HL-60 (cell line): ENCODE data around the gene DIDO1.

ENCODE experiments used
- POLR2AphosphoS5 ChIP-seq: IDR thresholded peaks from 2 replicates; pipeline ENCODE4 v1.6.1; 2012; ENCODE audit warnings: low read depth
- TF ChIP-seq, protein P1 (sequence below): IDR thresholded peaks from one replicate; pipeline ENCODE4 v1.5.1; 2011; ENCODE audit warnings: low read length, control low read depth, inconsistent platforms; ENCODE audit not compliant: insufficient read depth
- TF ChIP-seq, protein P2 (sequence below): IDR thresholded peaks from 2 replicates; pipeline ENCODE4 v1.6.1; 2012; ENCODE audit warnings: low read depth; ENCODE audit not compliant: insufficient replicate concordance

DNA sequence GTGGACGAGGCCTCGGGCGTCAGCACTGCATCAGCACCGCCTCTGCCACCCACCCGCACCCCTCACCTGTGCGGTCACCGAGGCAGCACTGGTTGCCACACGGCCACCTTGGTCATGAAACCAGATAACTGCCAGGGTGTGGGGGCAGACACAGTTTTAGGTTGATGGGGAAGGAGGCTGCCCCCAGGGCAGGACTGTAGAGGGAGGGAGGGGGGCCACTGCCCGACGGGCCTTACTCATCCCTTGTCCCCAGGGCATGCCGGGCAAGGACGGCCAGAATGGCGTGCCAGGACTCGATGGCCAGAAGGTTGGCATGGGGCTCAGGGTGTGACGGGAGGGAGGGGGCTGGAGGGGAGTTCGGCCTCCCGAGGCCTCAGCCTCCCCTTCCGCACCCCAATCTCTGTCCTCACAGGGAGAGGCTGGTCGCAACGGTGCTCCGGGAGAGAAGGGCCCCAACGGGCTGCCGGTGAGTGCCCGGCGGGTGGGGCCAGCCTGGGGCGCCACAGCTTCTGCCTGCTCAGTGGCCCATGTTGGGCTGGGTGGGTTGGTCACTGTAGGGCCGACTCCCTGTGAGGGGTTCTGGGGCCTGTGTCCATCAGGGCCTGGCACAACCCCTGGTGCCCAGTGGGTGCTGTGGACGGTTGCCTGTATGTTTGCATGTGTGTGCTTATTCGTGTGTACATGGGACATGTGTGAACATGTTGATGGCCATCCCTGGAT lies 97.6 kb downstream of the DIDO1 start:
- TF ChIP-seq, protein P1, sequence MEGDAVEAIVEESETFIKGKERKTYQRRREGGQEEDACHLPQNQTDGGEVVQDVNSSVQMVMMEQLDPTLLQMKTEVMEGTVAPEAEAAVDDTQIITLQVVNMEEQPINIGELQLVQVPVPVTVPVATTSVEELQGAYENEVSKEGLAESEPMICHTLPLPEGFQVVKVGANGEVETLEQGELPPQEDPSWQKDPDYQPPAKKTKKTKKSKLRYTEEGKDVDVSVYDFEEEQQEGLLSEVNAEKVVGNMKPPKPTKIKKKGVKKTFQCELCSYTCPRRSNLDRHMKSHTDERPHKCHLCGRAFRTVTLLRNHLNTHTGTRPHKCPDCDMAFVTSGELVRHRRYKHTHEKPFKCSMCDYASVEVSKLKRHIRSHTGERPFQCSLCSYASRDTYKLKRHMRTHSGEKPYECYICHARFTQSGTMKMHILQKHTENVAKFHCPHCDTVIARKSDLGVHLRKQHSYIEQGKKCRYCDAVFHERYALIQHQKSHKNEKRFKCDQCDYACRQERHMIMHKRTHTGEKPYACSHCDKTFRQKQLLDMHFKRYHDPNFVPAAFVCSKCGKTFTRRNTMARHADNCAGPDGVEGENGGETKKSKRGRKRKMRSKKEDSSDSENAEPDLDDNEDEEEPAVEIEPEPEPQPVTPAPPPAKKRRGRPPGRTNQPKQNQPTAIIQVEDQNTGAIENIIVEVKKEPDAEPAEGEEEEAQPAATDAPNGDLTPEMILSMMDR, result no peak
- TF ChIP-seq POLR2AphosphoS5, result no peak
- TF ChIP-seq, protein P2, sequence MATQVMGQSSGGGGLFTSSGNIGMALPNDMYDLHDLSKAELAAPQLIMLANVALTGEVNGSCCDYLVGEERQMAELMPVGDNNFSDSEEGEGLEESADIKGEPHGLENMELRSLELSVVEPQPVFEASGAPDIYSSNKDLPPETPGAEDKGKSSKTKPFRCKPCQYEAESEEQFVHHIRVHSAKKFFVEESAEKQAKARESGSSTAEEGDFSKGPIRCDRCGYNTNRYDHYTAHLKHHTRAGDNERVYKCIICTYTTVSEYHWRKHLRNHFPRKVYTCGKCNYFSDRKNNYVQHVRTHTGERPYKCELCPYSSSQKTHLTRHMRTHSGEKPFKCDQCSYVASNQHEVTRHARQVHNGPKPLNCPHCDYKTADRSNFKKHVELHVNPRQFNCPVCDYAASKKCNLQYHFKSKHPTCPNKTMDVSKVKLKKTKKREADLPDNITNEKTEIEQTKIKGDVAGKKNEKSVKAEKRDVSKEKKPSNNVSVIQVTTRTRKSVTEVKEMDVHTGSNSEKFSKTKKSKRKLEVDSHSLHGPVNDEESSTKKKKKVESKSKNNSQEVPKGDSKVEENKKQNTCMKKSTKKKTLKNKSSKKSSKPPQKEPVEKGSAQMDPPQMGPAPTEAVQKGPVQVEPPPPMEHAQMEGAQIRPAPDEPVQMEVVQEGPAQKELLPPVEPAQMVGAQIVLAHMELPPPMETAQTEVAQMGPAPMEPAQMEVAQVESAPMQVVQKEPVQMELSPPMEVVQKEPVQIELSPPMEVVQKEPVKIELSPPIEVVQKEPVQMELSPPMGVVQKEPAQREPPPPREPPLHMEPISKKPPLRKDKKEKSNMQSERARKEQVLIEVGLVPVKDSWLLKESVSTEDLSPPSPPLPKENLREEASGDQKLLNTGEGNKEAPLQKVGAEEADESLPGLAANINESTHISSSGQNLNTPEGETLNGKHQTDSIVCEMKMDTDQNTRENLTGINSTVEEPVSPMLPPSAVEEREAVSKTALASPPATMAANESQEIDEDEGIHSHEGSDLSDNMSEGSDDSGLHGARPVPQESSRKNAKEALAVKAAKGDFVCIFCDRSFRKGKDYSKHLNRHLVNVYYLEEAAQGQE, result no peak
